ENCODE results near the gene DGUOK. TPM values are rescaled to one million over a fixed set of nuclear protein-coding genes. Genes with fewer than 3 reads are reported as not detected.

DGUOK gene
- total and polyA plus RNA-seq, 2 experiments from 2014 or later: 68.4 to 287 TPM

- H3K9me3 Mint-ChIP-seq: no peaks in the 10 kb centered on the region; the same call in 1 of the 3 replicates
- no peaks in the 10 kb centered on the region for H3K79me2 ChIP-seq (replicated peaks; ENCODE audit: insufficient read depth)
- no peak for DNase-seq (ENCODE audit: low spot score)
- H4K20me1 ChIP-seq (replicated peaks; ENCODE audit: insufficient read depth): no peaks in the 10 kb centered on the region
- H3K4me3 Mint-ChIP-seq: no peak overlapping the region
- peaks cover 5% of the 10 kb centered on the region for H3K27me3 Mint-ChIP-seq (ENCODE audit: insufficient read depth, low read depth, poor library complexity)
- H3K4me1 Mint-ChIP-seq: peaks cover 5% of the 10 kb centered on the region
- TF ChIP-seq REST (IDR thresholded peaks at IDR 0.05; ENCODE audit: unreplicated experiment) (no peak), EZH2 (IDR thresholded peaks at IDR 0.05; ENCODE audit: low read depth, unreplicated experiment) (no peak), CTCF (conservative IDR thresholded peaks at IDR 0.05; ENCODE audit: low read depth in 2 of 2) (no peak), ZNF462 (CRISPR knock-in tag; IDR thresholded peaks at IDR 0.05) (no peak), NANOG (IDR thresholded peaks at IDR 0.05; ENCODE audit: borderline replicate concordance) (no peak), CREB1 (CRISPR knock-in tag; IDR thresholded peaks at IDR 0.05; ENCODE audit: low read depth) (no peak), ZNF331 (CRISPR knock-in tag; IDR thresholded peaks at IDR 0.05; ENCODE audit: low read depth) (no peak), STAT1 (IDR thresholded peaks at IDR 0.05; ENCODE audit: unreplicated experiment) (no peak), EZH2phosphoT487 (IDR thresholded peaks at IDR 0.05; ENCODE audit: unreplicated experiment) (no peak), ETS1 (IDR thresholded peaks at IDR 0.05) (no peak), ZNF114 (CRISPR knock-in tag; IDR thresholded peaks at IDR 0.05) (no peak), JUNB (IDR thresholded peaks at IDR 0.05; ENCODE audit: unreplicated experiment) (no peak), POLR2AphosphoS5 (IDR thresholded peaks at IDR 0.05; ENCODE audit: low read depth) (no peak)
- H3F3A ChIP-seq (replicated peaks; ENCODE audit: low read depth): no peaks in the 10 kb centered on the region
- no peak overlapping the region for H3K27ac ChIP-seq (ENCODE audit: low read depth)
- H3K27ac Mint-ChIP-seq: no peak overlapping the region
- no peak overlapping the region for H3K4me3 ChIP-seq
- no peaks in the 10 kb centered on the region for H3K4me1 ChIP-seq (ENCODE audit: insufficient read depth)
- ATAC-seq: no peak
- H2AFZ ChIP-seq: no peak overlapping the region
- H3K36me3 Mint-ChIP-seq (ENCODE audit: low read depth): peaks cover 13% of the 10 kb centered on the region
- peaks cover 7% of the 10 kb centered on the region; the same call in 1 of the 2 replicates for H3K36me3 ChIP-seq (ENCODE audit: insufficient read depth)
- no peak overlapping the region for H3K4me2 ChIP-seq
- peaks cover 3% of the 10 kb centered on the region; the same call in 1 of the 2 replicates for H3K9me2 ChIP-seq (ENCODE audit: insufficient read depth)
- H3K27me3 ChIP-seq (ENCODE audit: insufficient read depth): no peaks in the 10 kb centered on the region
Measured at GRCh38 chr2:73963385-73964120, 36.9 kb downstream of the DGUOK start.

Measured in GM23338 (cell line).